ENCODE measurements around the gene DENND4B. TPM values are rescaled to one million over a fixed set of nuclear protein-coding genes. Genes with fewer than 3 reads are reported as not detected.
"Not testable (repeated sequence)": the region's sequence is repeated elsewhere in the genome, so short reads cannot be mapped to it uniquely, and the experiment has no call there.

Gene DENND4B
- polyA plus RNA-seq, 1 of the 3 experiments (the other 2 are of a cell fraction), result 29.6 TPM

DNA sequence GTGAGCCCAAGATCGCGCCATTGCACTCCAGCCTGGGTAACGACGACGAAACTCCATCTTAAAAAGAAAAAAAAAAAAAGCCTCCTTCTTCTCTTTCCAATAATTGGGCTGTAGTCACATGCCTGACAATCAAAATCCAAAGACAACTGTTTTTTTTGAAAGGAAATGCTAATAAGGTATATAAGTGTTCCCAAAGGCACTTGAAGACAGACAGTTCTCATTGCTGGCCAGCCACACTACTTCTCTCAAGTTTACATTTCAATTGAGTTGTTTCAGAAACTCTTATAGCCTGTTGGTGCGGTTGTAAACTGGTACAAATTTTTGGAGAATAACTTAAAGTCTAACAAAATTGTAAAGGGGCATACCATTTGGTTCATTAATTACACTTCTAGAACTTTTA is 47.0 kb downstream of the DENND4B start:
- H3K9me3 ChIP-seq, result no peaks in the 10 kb centered on the region
- peaks cover 98% of the 10 kb centered on the region for H3K79me2 ChIP-seq (ENCODE audit: insufficient read depth)
- 95% methylated on average over 6 of the region's 6 CpGs for WGBS (ENCODE audit: low lambda C conversion rate)
- H3K4me2 ChIP-seq, result no peak overlapping the region
- H3K27ac ChIP-seq (ENCODE audit: low read depth in 2 of 2, low read length in 1 of 2), result no peak overlapping the region
- no peak overlapping the region for H3K4me3 ChIP-seq (ENCODE audit: low read depth in 2 of 2, low read length in 1 of 2)
- peaks cover 0 to 5% of the 10 kb centered on the region in 2 experiments; a peak in 1 of 4 replicates for H3K4me1 ChIP-seq (ENCODE audit: control insufficient read depth in 1 of 2, insufficient read depth in 2 of 2, low read depth in 1 of 2, low read length in 1 of 2)
- H3K9me2 ChIP-seq, result no peaks in the 10 kb centered on the region
- TF ChIP-seq, protein P1, sequence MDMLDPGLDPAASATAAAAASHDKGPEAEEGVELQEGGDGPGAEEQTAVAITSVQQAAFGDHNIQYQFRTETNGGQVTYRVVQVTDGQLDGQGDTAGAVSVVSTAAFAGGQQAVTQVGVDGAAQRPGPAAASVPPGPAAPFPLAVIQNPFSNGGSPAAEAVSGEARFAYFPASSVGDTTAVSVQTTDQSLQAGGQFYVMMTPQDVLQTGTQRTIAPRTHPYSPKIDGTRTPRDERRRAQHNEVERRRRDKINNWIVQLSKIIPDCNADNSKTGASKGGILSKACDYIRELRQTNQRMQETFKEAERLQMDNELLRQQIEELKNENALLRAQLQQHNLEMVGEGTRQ (IDR thresholded peaks at IDR 0.05; ENCODE audit: borderline replicate concordance, low read depth, low read length), result no peak
- H3K27me3 ChIP-seq (ENCODE audit: insufficient read depth), result no peaks in the 10 kb centered on the region
- peaks cover 17% of the 10 kb centered on the region for H4K20me1 ChIP-seq (ENCODE audit: insufficient read depth)
- peaks cover 0 to 22% of the 10 kb centered on the region in 2 experiments for H3K36me3 ChIP-seq (replicated peaks in 1 of 2; ENCODE audit: control insufficient read depth in 1 of 2, insufficient read depth in 2 of 2, low read length in 1 of 2)
- POLR2A ChIA-PET, result no interaction called here
- no peak overlapping the region for H2AFZ ChIP-seq (ENCODE audit: low read depth)
- no peak overlapping the region for H3K9ac ChIP-seq
- peaks cover 15% of the 10 kb centered on the region for H3F3A ChIP-seq (replicated peaks; ENCODE audit: insufficient read depth)
- DNase-seq, result no peak
- CTCF ChIA-PET, result no interaction called here

DNA sequence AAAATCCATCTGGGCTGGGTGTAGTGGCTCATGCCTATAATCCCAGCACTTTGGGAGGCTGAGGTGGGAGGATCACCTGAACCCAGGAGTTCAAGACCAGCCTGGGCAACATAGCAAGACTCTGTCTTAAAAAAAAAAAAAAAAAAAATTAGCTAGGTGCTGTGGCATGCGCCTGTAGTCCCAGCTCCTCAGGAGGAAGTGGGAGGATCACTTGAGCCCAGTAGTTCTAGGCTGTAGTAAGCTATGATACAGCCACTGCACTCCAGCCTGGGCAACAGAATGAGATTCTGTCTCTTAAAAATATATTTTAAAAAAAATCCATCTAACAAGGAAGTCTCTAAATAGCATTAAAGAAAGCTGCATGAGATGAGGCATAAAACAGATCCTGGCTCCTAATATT is 50.7 kb downstream of the DENND4B start:
- Histone ChIP-seq H3K36me3 (replicated peaks in 1 of 2; ENCODE audit: control insufficient read depth in 1 of 2, insufficient read depth in 2 of 2, low read length in 1 of 2) (peaks cover 0 to 32% of the 10 kb centered on the region in 2 experiments), H3K79me2 (ENCODE audit: insufficient read depth) (peaks cover 92% of the 10 kb centered on the region)
- DNase-seq; H3F3A ChIP-seq (replicated peaks; ENCODE audit: insufficient read depth); H3K9me2 ChIP-seq; H3K4me3 ChIP-seq (ENCODE audit: low read depth in 2 of 2, low read length in 1 of 2); H4K20me1 ChIP-seq (ENCODE audit: insufficient read depth); H3K4me1 ChIP-seq (ENCODE audit: control insufficient read depth in 1 of 2, insufficient read depth in 2 of 2, low read depth in 1 of 2, low read length in 1 of 2); H2AFZ ChIP-seq (ENCODE audit: low read depth); H3K9me3 ChIP-seq; POLR2A ChIA-PET; H3K9ac ChIP-seq; H3K27me3 ChIP-seq (ENCODE audit: insufficient read depth); H3K27ac ChIP-seq (ENCODE audit: low read depth in 2 of 2, low read length in 1 of 2); CTCF ChIA-PET; H3K4me2 ChIP-seq: not testable (repeated sequence)
- 89% methylated on average over 1 of the region's 1 CpG for WGBS (ENCODE audit: low lambda C conversion rate)

GRCh38 chr1:153891042-153891441 is 55.5 kb downstream of the DENND4B start:
- H4K20me1 ChIP-seq (ENCODE audit: insufficient read depth); H2AFZ ChIP-seq (ENCODE audit: low read depth); H3K4me3 ChIP-seq (ENCODE audit: low read depth in 2 of 2, low read length in 1 of 2); H3K4me2 ChIP-seq; CTCF ChIA-PET; H3K9ac ChIP-seq; H3K27me3 ChIP-seq (ENCODE audit: insufficient read depth); H3K4me1 ChIP-seq (ENCODE audit: control insufficient read depth in 1 of 2, insufficient read depth in 2 of 2, low read depth in 1 of 2, low read length in 1 of 2); H3K9me2 ChIP-seq; H3K27ac ChIP-seq (ENCODE audit: low read depth in 2 of 2, low read length in 1 of 2); POLR2A ChIA-PET; H3K9me3 ChIP-seq; DNase-seq: not testable (repeated sequence)
- Histone ChIP-seq H3K36me3 (replicated peaks in 1 of 2; ENCODE audit: control insufficient read depth in 1 of 2, insufficient read depth in 2 of 2, low read length in 1 of 2) (peaks cover 2 to 19% of the 10 kb centered on the region in 2 experiments), H3K79me2 (ENCODE audit: insufficient read depth) (peaks cover 90% of the 10 kb centered on the region), H3F3A (replicated peaks; ENCODE audit: insufficient read depth) (peaks cover 10% of the 10 kb centered on the region)
- 93% methylated on average over 7 of the region's 7 CpGs for WGBS (ENCODE audit: low lambda C conversion rate)

DNA sequence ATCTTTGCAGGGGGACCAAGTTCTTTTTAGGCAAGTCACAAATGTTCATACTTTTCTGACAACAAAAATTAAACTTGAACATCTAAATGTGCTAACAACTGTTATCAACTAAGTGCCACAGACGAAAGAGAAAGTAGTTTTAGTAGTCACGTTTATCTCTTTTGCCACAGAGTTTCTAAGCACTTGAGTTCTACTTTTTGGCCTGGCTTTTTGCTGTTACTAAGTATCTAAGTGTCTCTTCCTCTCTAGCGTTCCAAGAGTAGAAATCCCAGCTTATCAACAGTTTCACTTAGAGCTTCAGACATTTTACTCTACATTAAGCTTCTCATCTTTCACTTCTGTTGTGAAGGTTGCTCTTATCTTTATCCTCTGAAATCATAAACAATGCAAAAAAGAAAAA is 58.0 kb downstream of the DENND4B start:
- no peak overlapping the region for H2AFZ ChIP-seq (ENCODE audit: low read depth)
- no peaks in the 10 kb centered on the region for H4K20me1 ChIP-seq (ENCODE audit: insufficient read depth)
- H3K27me3 ChIP-seq (ENCODE audit: insufficient read depth), result no peaks in the 10 kb centered on the region
- peaks cover 9% of the 10 kb centered on the region for H3F3A ChIP-seq (replicated peaks; ENCODE audit: insufficient read depth)
- WGBS (ENCODE audit: low lambda C conversion rate), result 94% methylated on average over 3 of the region's 3 CpGs
- no peak overlapping the region for H3K9ac ChIP-seq
- H3K27ac ChIP-seq (ENCODE audit: low read depth in 2 of 2, low read length in 1 of 2), result no peak overlapping the region
- CTCF ChIA-PET, result no interaction called here
- H3K79me2 ChIP-seq (ENCODE audit: insufficient read depth), result peaks cover 92% of the 10 kb centered on the region
- no peak for DNase-seq
- POLR2A ChIA-PET, result no interaction called here
- no peaks in the 10 kb centered on the region for H3K9me2 ChIP-seq
- no peak overlapping the region for H3K4me2 ChIP-seq
- peaks cover 2 to 19% of the 10 kb centered on the region in 2 experiments for H3K36me3 ChIP-seq (replicated peaks in 1 of 2; ENCODE audit: control insufficient read depth in 1 of 2, insufficient read depth in 2 of 2, low read length in 1 of 2)
- no peaks in the 10 kb centered on the region for H3K9me3 ChIP-seq
- no peaks in the 10 kb centered on the region; a peak in 1 of 4 replicates for H3K4me1 ChIP-seq (ENCODE audit: control insufficient read depth in 1 of 2, insufficient read depth in 2 of 2, low read depth in 1 of 2, low read length in 1 of 2)
- H3K4me3 ChIP-seq (ENCODE audit: low read depth in 2 of 2, low read length in 1 of 2), result no peak overlapping the region
- TF ChIP-seq GABPA (IDR thresholded peaks at IDR 0.05; ENCODE audit: low read depth) (no peak), NFIC (IDR thresholded peaks at IDR 0.05; ENCODE audit: borderline replicate concordance) (no peak), RCOR1 (IDR thresholded peaks at IDR 0.05; ENCODE audit: low read length) (no peak), RFX5 (IDR thresholded peaks at IDR 0.05; ENCODE audit: low read length) (no peak), PBX3 (IDR thresholded peaks at IDR 0.05) (no peak), YY1 (IDR thresholded peaks at IDR 0.05; ENCODE audit: low read depth) (no peak), EZH2phosphoT487 (IDR thresholded peaks at IDR 0.05; ENCODE audit: borderline replicate concordance, low read depth) (no peak), ELF1 (IDR thresholded peaks at IDR 0.05) (no peak), CHD2 (IDR thresholded peaks at IDR 0.05; ENCODE audit: low read length, partially characterized antibody) (no peak), JUND (IDR thresholded peaks at IDR 0.05) (no peak)
- TF ChIP-seq, protein P2, sequence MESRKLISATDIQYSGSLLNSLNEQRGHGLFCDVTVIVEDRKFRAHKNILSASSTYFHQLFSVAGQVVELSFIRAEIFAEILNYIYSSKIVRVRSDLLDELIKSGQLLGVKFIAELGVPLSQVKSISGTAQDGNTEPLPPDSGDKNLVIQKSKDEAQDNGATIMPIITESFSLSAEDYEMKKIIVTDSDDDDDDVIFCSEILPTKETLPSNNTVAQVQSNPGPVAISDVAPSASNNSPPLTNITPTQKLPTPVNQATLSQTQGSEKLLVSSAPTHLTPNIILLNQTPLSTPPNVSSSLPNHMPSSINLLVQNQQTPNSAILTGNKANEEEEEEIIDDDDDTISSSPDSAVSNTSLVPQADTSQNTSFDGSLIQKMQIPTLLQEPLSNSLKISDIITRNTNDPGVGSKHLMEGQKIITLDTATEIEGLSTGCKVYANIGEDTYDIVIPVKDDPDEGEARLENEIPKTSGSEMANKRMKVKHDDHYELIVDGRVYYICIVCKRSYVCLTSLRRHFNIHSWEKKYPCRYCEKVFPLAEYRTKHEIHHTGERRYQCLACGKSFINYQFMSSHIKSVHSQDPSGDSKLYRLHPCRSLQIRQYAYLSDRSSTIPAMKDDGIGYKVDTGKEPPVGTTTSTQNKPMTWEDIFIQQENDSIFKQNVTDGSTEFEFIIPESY (IDR thresholded peaks at IDR 0.05; ENCODE audit: borderline replicate concordance, low read depth), result no peak
- TF ChIP-seq, protein P1 (IDR thresholded peaks at IDR 0.05; ENCODE audit: borderline replicate concordance, low read depth, low read length), result no peak

All from SK-N-SH (cell line).